NCI-H2081 (cell line): Measurements from ENCODE around the gene DLX4.

ENCODE experiments used
- DNase-seq, 2 experiments: peaks; one replicate each; lab custom pipeline; 2025; lab: John Stamatoyannopoulos, UW

DLX4 gene

DNA sequence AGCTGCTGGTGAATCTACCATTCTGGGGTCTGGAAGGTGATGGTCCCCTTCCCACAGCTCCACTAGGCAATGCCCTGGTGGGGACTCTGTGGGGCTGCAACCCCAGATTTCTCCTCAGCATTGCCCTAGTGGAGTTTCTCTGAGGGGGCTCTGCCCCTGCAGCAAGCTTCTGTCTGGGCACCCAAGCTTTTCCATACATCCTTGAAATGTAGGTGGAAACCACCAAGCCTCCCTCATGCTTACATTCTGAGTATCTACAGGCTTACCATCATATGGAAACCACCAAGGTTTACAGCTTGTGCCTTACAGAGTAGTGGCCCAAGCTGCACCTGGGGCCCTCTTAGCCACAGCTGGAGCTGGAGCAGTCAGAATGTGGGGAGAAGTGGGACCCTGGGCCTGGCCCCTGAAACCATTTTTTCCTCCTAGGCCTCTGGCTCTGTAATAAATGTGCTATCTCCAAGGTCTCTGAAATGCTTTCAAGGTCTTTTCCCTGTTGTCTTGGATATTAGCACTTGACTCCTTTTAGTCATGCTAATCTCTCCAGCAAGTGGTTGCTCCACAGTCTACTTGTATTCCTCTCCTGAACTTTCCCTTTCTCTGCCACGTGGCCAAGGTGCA lies 45.6 kb downstream of the DLX4 start:
- no peak for DNase-seq

DNA sequence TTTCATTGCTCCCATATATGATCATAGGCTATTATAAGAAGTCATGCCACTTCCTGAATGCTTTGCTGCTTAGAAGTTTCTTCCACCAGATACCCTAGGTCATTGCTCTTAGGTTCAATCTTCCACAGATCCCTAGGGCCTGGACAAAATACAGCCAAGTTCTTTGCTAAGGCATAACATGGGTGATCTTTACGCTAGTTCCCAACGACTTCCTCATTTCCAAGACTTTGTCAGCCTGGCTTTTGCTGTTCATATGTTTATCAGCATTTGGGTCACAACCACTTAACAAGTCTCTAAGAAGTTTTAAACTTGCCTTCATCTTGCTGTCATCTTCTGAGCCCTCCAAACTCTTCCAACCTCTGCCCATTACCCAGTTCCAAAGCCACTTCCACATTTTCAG lies 46.2 kb downstream of the DLX4 start:
- DNase-seq = no peak

DNA sequence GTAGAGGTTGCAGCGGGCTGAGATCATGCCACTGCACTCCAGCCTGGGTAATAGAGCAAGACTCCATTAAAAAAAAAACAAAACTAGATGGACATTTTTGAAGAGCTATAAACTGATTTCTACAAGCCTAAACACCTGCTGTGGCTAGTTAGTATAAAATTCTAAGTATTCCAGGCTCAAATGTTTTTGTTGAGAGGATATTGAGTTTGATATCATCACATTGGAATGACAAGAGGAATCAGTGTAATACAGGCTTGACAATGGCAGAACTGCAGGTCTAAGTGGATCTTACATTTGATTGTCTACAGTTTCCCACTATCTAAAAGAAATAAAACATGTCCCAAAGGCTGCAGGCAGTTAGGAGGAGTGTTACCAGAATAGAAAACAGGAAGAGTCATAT lies 49.9 kb downstream of the DLX4 start:
- DNase-seq = no peak

DNA sequence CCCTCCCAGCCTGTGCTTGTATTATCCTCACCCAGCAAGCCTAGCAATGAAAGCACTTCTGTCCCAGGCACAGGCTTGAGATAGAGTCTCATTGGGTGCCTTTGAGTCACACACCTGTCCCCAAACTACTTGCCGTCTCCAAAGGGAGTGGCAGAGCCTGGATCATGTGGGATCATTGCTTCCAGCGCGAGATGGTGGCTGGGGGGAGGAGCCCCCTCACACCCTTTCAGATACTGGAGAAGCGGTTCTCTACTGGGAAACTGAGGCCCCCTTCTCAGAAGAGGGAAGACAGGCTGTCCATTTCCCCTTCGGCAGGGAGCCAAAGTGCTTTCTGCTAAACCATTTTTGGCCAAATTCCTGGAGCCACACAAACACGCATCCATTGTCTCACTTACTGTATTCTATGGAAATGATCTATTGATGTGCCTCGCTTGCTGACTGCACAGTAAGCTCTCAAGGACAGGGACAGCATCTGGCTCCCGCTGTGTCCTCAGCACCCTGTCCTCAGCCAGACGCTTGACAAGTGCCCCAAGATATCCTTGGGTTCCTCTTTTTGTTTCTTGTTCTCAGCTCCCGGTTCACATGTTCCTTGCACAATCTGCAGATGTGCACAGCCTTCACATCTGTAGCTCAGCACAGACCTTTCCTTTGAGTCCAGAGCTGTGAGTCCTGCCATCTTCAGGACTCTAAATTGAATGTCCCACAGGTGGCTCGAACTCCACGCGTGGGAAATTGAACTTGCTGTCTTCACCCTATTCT lies 52.0 kb downstream of the DLX4 start:
- DNase-seq = no peak

DNA sequence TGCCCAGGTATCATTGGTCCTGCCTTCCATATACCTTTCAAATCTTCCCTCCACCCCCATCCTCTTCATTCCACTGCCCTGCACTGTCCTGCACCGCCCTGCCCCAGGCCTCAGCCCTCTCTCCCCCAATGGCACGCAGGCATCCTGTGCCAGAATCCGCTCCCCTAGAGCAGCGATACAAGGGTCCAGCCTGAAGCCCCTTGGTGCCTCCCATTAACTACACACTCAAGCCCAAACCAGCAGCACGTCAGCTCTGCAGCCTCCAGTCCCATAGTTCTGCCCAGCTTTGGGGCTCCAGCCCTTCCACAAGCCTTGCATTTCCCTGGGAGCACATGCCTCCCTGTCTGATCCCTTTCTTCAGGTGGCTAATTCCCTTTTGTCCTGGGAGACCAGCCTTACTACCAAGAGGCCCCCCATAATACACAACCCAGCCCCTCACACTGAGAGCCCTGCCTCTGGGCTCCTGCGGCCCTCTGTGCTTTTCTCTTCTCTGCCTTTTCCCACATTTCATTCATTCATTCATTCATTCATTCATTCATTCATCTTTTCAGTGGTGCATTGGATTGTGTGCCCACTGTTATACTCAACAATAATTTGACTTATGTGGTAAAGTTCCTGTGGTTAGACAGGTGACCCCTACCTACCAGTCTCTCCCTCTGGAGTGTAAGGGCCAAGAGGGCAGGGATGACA lies 52.8 kb downstream of the DLX4 start:
- DNase-seq = no peak

DNA sequence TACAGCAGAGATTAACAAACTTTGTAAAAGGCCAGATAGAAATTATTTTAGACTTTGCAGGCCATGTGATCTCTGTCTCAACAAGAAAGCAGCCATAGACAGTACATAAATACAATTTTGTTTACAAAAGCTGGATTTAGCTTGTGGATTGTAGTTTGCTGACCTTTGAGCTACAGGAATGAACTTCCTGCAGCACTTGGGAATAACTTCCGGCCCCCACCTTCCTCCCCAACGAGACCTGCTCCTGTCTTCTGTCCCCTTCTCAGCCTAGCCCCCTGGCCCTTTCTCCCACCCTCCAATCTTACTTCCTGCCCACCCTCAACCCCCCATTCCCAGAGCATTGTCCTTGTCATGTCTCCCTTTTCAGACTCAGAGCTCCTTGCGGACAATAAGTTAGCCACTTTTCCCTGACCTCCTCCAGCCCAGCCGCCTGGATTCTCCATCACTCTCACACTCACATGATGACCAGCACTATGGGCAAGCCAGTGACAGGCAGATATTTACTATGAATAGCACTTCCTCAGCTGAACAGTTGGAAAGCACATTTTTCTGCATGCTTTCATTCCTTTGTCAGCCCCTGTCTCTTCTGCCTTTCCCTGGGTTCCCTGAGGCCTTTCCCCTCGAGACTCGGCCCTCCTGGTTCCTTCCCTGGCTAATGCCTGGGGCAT lies 53.6 kb downstream of the DLX4 start:
- no peak for DNase-seq

DNA sequence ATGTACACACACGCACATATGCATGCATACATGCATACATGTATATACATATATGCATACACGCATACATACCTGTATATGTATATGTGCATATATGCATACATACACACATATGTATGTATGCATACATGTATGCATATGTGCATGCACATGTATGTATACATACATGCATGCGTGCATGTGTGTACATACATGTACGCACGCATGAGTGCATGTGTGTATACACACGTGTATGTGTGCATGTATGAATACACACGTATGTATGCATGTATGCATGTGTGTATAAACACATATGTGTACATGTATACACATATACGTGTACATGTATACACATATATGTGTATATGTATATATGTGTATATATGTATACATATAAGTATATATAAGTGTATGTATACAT lies 54.5 kb downstream of the DLX4 start:
- DNase-seq = no peak
